ENCODE results near the gene FOXO6.

- TF ChIP-seq GATA3 (IDR thresholded peaks at IDR 0.05; ENCODE audit: low read depth, low read length), result no peak
- no peak for TF ChIP-seq GATA2 (IDR thresholded peaks at IDR 0.05; ENCODE audit: low read depth, low read length)
Observed at GRCh38 chr1:41319106-41319755, 42.0 kb upstream of the FOXO6 start.

Measured in SH-SY5Y (cell line).